NCI-H128 (cell line): Measurements from ENCODE around the gene MAGEA3.
"Not testable (repeated sequence)": the region's sequence is repeated elsewhere in the genome, so short reads cannot be mapped to it uniquely, and the experiment has no call there.

ENCODE experiments used
- DNase-seq: peaks from one replicate; lab custom pipeline; 2025; ENCODE audit not compliant: unreplicated experiment; lab: John Stamatoyannopoulos, UW

The MAGEA3 gene

GRCh38 chrX:152697952-152698931 is at the start of gene MAGEA3:
TSS of gene MAGEA3 (plus strand) at chrX:152698794. CDS start at chrX:152700833, 2,039 bp downstream.
- not testable (repeated sequence) for DNase-seq

GRCh38 chrX:152652060-152652459 is 46.5 kb upstream of the MAGEA3 start:
- no peak for DNase-seq

- DNase-seq: no peak
These were observed 46.1 kb upstream of the MAGEA3 start for GRCh38 chrX:152652467-152652866.

GRCh38 chrX:152656087-152656486 is 42.5 kb upstream of the MAGEA3 start:
- no peak for DNase-seq

- no peak for DNase-seq
These were observed 41.7 kb upstream of the MAGEA3 start for GRCh38 chrX:152656890-152657289.

- no peak for DNase-seq
These were observed 40.3 kb upstream of the MAGEA3 start for GRCh38 chrX:152658302-152658701.

- no peak for DNase-seq
These were observed 35.5 kb upstream of the MAGEA3 start for GRCh38 chrX:152663086-152663485.

GRCh38 chrX:152674135-152674534 is 24.5 kb upstream of the MAGEA3 start:
- no peak for DNase-seq

GRCh38 chrX:152674652-152675051 is 23.9 kb upstream of the MAGEA3 start:
- not testable (repeated sequence) for DNase-seq

GRCh38 chrX:152681012-152681411 is 17.6 kb upstream of the MAGEA3 start:
- not testable (repeated sequence) for DNase-seq

- DNase-seq: not testable (repeated sequence)
These were observed 1.8 kb downstream of the MAGEA3 start for GRCh38 chrX:152700390-152700789.

- not testable (repeated sequence) for DNase-seq
These were observed 7.9 kb downstream of the MAGEA3 start for GRCh38 chrX:152706500-152706899.

GRCh38 chrX:152709173-152709572 is 10.6 kb downstream of the MAGEA3 start, which contains the start of gene CSAG2:
TSS of gene CSAG2 (minus strand) at chrX:152709273. CDS start at chrX:152709112, 161 bp downstream.
- DNase-seq: not testable (repeated sequence)

- not testable (repeated sequence) for DNase-seq
These were observed 14.6 kb downstream of the MAGEA3 start for GRCh38 chrX:152713195-152713594.

- DNase-seq: not testable (repeated sequence)
These were observed 15.5 kb downstream of the MAGEA3 start, which contains the start of gene MAGEA2B for GRCh38 chrX:152713815-152714787. TSS of gene MAGEA2B (plus strand) at chrX:152714628. CDS start at chrX:152717107, 2,479 bp downstream.

GRCh38 chrX:152725409-152725808 is 26.8 kb downstream of the MAGEA3 start:
- DNase-seq: no peak

GRCh38 chrX:152733261-152733975 is 34.8 kb downstream of the MAGEA3 start, which contains the start of the genes CSAG1 and MAGEA12:
TSS of gene CSAG1 (minus strand) at chrX:152733721. CDS start at chrX:152732460, 1,261 bp downstream.
TSS of gene MAGEA12 (plus strand) at chrX:152733757. CDS start at chrX:152736162, 2,405 bp downstream.
- DNase-seq: no peak

- DNase-seq: not testable (repeated sequence)
These were observed 35.7 kb downstream of the MAGEA3 start for GRCh38 chrX:152734143-152734858.

GRCh38 chrX:152735101-152735500 is 36.5 kb downstream of the MAGEA3 start:
- no peak for DNase-seq
